ENCODE measurements around the gene CCDC86.

Gene CCDC86

GRCh38 chr11:60831501-60832079, 10.3 kb upstream of the CCDC86 start:
- no peak for DNase-seq

DNA sequence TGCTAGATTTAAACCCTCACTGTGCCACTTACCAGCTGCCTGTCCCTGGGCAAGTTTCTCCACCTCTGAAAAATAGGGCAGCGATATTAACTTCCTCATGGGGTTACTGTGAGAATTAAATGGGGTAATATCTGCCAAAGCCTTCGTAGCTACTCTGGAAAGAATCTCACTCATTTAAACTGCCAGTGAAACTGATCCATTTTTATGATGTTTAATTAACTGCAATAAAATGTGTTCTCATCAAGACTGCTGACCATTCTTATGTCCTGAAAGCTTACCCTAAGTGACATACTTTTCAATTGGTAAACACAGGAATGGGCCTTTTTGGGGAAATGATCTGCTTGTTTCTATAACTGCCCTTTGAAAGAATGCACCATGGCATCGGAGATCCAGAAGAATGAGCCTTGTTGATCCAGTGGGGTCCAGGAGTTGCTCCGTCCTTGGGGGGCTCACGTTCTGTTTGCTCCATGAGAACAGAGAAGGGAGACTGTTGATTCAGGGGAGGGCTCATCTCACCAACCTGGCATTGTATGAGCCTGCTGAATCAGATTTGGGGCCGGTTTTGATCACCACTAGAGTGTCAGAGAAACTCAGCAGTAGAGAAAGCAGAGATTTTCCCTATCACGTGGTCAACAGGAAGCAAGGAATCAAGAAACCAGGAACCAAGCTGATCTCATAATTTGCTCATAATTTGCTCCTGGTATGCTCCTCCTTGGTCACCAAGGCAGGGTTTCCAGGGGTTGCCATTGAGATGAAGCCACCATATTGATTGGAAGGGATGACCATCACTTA, 7.0 kb upstream of the CCDC86 start:
- DNase-seq, result no peak

- no peak for DNase-seq
These were observed 6.4 kb upstream of the CCDC86 start for GRCh38 chr11:60835534-60835846.

DNA sequence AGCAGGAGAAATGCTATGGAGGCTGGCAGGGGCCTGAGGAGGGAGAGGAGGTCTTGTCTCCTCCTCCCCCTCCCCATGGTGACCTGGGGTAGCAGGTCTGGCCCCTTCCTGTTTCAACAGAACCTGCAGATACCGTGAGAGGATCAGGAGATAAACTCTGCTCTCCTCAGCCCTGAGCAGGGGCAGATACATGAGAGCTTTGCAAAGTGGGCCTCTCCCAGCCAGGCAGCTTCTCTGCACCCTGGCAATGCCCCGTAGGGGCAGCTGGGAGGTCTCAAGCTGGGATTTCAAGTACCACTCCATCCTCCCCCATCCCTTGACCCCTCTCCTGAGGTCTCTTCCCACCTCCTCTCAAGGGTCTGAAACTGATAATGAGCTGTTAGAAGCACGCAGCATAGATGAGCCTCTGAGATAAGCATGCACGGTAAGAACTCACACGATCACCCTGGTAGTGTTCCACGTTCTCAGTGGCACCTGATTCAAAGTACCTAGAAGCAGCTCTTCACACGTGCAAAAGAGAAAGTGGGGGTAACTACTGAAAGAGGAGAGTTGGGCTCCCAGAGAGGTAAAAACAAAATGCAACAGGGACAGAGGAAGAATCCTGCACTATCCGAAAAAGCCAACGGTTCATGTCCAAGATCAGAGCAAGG, 4.9 kb upstream of the CCDC86 start:
- peak; percentile 16 for DNase-seq

DNA sequence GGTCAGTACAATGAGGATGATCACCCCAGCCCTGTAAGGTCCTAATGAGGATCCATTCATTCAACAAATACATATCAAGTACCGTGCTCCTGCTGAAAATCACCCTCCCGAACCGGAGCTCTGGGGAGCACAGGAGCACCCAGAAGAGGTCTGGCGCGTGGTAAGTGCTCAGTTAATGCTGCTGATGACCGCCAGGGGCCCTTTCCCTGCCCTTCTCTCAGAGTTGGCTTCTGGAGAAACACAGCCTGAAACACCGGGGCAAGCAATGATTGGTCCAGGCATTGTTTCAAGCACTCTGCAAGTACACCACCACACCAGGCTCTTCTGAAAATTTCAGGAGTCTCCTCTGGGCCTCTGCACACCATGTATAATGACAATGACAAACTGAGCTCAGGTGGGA, 3.8 kb upstream of the CCDC86 start:
- DNase-seq, result no peak

DNA sequence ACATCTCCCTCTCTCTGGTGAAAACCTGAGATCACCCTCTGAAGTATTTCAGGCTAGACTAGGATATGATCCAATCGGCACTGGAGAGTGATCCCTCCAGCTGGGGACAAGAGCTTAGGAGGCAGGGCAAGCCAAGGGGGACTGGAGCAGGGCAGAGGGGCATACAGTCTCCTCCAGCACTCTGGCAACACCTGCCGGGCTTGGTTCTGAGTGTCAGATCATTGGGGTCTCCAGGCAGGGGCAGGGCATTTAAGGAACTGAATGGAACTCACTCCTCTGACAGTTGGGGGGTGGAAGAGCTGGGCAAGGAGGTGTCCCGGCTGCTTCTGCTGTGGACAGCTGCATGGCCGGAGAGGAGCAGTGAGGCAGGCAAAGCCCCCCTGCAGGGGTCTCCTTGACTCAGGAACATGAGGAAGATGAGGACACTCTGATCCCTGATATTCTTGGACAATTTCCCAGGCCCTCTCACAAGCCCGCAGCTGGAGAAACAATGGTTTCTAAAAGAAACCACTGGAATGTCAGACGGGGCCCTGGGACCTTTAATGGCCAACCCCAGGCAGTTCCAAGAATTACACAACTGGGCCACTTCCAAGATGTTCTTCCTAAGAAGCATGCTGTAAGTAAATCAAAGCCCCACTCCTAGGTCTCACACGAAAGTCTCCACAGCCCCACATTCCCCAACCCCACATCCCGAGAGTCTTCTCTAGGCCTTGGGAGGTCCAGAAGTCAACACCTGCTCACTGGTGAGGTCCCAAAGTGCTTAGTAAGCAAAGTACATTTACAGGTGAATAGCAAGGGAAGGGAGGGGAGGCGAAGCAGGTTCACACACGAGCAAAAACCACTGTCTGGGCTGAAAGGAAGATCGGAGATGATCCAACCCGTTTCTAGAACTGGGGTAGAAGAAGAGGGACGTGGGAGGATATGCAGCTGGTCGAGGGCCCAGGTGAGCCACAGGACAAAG, 1.2 kb upstream of the CCDC86 start:
- no peak for DNase-seq

GRCh38 chr11:60842668-60843600, 1.0 kb downstream of the CCDC86 start:
- DNase-seq, result no peak

GRCh38 chr11:60844045-60844869, 2.3 kb downstream of the CCDC86 start:
- no peak for DNase-seq

GRCh38 chr11:60844870-60845221, 2.9 kb downstream of the CCDC86 start:
- DNase-seq, result no peak

DNA sequence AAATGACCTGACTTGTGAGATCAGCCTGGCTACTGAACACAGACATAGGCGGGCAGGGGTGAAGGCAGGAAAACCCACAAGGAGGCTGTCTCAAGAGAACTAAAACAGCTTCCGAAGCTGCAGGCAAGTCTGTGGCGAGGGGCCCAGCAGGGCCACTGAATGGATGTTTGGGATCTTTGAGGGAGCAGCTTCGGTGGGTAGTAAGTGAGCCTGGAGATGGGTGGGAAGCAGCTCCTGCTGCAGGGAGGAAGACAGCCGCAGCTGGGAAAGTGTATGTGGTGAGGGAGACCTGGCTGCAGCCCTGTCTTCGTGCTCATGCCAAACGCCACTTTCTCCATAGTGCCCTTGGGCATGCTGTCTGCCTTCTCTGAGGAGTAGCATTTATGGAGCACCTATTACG, 3.4 kb downstream of the CCDC86 start:
- DNase-seq, result no peak

DNA sequence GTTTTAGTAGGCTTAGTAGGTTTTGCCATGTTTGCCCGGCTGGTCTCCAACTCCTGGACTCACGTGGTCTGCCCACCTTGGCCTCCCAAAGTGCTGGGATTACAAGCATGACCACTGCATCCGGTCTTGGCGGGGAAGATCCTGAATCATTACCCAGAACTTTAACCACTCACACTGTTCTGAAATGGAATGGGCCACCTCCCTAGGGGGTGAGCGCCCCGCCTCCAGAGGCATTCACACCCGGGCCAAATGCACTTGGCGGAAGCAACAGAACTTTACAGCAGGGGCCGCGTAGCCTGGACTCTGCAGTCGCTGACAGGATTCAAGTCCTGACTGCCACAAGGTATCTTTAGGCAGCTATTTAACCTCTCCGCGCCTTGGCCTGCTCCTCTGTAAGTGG, 5.4 kb downstream of the CCDC86 start:
- no peak for DNase-seq

- DNase-seq, result no peak
These were observed 6.0 kb downstream of the CCDC86 start for GRCh38 chr11:60847896-60848295.

DNA sequence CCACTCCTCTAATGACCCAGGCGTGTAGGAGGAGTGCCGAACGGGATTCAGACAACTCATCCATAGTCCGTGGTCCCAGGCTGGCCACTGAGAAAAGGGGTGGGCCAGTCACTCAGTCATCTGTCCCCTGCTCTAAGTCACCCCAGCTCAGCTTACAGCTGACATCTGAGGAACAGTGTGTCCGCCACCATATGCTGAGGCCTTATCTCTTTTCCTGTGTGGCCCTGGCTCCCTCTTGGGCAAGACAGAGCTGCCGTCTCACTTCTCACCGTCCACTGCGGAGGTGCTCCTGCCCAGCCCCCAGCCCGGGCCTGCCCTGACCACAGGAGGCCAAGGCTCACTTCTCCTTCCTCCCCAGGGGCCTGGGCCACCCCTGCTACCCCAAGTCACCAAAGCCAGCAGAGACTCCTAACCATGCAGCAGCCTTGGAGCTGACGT, 6.8 kb downstream of the CCDC86 start:
- DNase-seq, result no peak

- DNase-seq, result no peak
These were observed 8.0 kb downstream of the CCDC86 start for GRCh38 chr11:60849641-60850520.

GRCh38 chr11:60851327-60852104, 9.6 kb downstream of the CCDC86 start:
- DNase-seq, result no peak

- no peak for DNase-seq
These were observed 10.4 kb downstream of the CCDC86 start for GRCh38 chr11:60852117-60852981.

- no peak for DNase-seq
These were observed 11.4 kb downstream of the CCDC86 start for GRCh38 chr11:60852982-60853950.

Data from activated CD4-positive, alpha-beta T cell treated with anti-CD3 and anti-CD28 coated beads, Interleukin-2, amount 50 U/mL, for 16 hours (primary cell).